Activated naive CD4-positive, alpha-beta T cell treated with anti-CD3 and anti-CD28 coated beads for 36 hours (primary cell): ENCODE results near the gene SIK3. TPM values are rescaled to one million over a fixed set of nuclear protein-coding genes. Genes with fewer than 3 reads are reported as not detected.
"Not testable (repeated sequence)": the region's sequence is repeated elsewhere in the genome, so short reads cannot be mapped to it uniquely, and the experiment has no call there.

Experiments used
- CTCF ChIA-PET: fragments of 350-600 bp; sonication (Branson Sonifier 250); formaldehyde crosslinking; loops from one replicate; lab custom pipeline; 2021; ENCODE audit warnings: antibody characterized with exemption; lab: Charles Lee
- DNase-seq: peaks from one replicate; pipeline ENCODE4 v3.0.0-alpha.2; 2020
- H3K27ac Mint-ChIP-seq: one replicate; pipeline ENCODE4 v1.8.0; 2021; ENCODE audit warnings: mild to moderate bottlenecking, mixed read lengths
- H3K27me3 Mint-ChIP-seq: one replicate; pipeline ENCODE4 v1.8.0; 2021; ENCODE audit warnings: low read depth, mixed read lengths
- H3K36me3 Mint-ChIP-seq: one replicate; pipeline ENCODE4 v1.8.0; 2021; ENCODE audit warnings: low read depth, mixed read lengths
- H3K4me1 Mint-ChIP-seq: one replicate; pipeline ENCODE4 v1.8.0; 2021; ENCODE audit warnings: low read depth, mixed read lengths
- H3K4me3 Mint-ChIP-seq: one replicate; pipeline ENCODE4 v1.8.0; 2021; ENCODE audit warnings: mild to moderate bottlenecking, moderate library complexity, mixed read lengths
- H3K9me3 Mint-ChIP-seq: one replicate; pipeline ENCODE4 v1.8.0; 2021; ENCODE audit warnings: mixed read lengths
- intact Hi-C: fragments of 100-400 bp; cut with micrococcal nuclease; formaldehyde crosslinking; loops from one replicate; pipeline ENCODE4 v1.15.1; 2023
- total RNA-seq, 2 experiments: library from RNA; stranded (reverse); gene quantifications; one replicate each; pipeline ENCODE4 v1.2.3, GENCODE V29; 2021

Gene SIK3
- total RNA-seq, 2 experiments from 2014 or later = 13.8 to 15.7 TPM

DNA sequence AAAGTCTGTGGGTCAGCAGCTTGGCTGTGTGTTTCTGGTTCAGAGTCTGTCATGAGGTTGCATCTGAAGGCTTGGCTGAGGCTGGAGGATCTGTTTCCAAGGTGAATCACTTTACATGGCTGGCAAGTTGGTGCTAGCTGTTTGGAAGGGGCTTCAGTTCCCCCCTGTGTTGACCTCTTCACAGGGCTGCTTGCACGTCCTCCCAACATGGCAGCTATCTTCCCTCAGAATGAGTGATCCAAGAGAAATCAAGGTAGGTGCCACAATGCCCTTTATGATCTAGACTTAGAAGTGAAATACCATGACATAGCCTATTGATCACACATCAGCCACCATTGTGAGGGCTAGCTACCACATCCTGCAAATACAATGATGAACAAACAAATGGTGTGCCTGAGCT is 285.1 kb downstream of the SIK3 start:
- no peaks in the 10 kb centered on the region for H3K9me3 Mint-ChIP-seq
- DNase-seq = no peak
- no peak overlapping the region for H3K4me3 Mint-ChIP-seq
- no peaks in the 10 kb centered on the region for H3K4me1 Mint-ChIP-seq
- CTCF ChIA-PET = interaction anchor here (0.9 to 2.0 kb wide), 8 partner anchors 10 to 70 kb away, joined by 3 to 8 read pairs (median 3); partner anchors contain the start of genes APOA4, APOA5, APOC3 and ZPR1
- H3K36me3 Mint-ChIP-seq = no peaks in the 10 kb centered on the region
- intact Hi-C loops = no loop called here
- H3K27me3 Mint-ChIP-seq = no peaks in the 10 kb centered on the region
- H3K27ac Mint-ChIP-seq = no peak overlapping the region

DNA sequence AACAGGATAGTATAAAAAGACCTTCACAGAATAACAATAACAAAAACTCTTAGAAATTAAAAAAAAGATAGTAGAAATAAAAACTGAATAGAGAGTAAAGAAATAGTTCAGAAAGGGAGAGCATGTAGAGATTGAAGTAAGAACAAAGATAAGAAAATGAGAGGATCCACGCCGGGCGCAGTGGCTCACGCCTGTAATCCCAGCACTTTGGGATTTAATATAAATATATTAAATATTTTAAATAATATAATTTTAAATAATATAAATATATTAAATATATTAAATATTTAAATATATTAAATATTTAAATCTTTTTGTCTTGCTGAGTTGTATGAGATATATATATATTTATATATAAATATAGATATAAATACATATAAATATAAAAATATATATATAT is 286.1 kb downstream of the SIK3 start:
- CTCF ChIA-PET = interaction anchor here (0.9 to 2.0 kb wide), 3 partner anchors 19 to 26 kb away, joined by 3 to 8 read pairs (median 4); no protein-coding TSS in a partner anchor
- Mint-ChIP-seq H3K27me3 (no peaks in the 10 kb centered on the region), H3K9me3 (no peaks in the 10 kb centered on the region), H3K4me1 (no peaks in the 10 kb centered on the region), H3K27ac (no peak overlapping the region), H3K4me3 (no peak overlapping the region), H3K36me3 (no peaks in the 10 kb centered on the region)
- intact Hi-C loops = no loop called here
- DNase-seq = no peak

DNA sequence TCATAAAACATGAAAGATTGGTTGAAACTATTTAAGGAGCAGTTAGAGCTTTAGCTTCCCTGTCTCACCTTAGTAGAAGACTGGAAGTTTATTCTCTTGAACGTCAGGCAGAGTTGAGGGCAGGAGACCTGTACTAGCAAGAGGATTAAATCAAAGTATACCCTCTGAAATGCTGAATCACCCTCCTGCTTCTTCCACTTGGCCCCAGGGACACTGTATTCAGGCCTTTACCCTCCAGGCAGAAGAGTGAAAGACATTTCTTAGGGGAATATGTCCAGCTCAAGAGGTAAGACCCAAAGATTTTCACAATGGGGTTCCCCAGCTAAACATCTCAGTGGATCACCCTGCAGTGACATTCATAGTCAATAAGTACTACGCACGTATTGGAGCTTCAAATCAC is 287.0 kb downstream of the SIK3 start:
- intact Hi-C loops = no loop called here
- Mint-ChIP-seq H3K27ac (no peak overlapping the region), H3K9me3 (no peaks in the 10 kb centered on the region), H3K4me3 (no peak overlapping the region), H3K4me1 (no peaks in the 10 kb centered on the region), H3K27me3 (no peaks in the 10 kb centered on the region), H3K36me3 (no peaks in the 10 kb centered on the region)
- CTCF ChIA-PET = interaction anchor here (1.4 to 1.5 kb wide), 2 partner anchors 18 to 24 kb away, joined by 4 read pairs; no protein-coding TSS in a partner anchor
- no peak for DNase-seq

DNA sequence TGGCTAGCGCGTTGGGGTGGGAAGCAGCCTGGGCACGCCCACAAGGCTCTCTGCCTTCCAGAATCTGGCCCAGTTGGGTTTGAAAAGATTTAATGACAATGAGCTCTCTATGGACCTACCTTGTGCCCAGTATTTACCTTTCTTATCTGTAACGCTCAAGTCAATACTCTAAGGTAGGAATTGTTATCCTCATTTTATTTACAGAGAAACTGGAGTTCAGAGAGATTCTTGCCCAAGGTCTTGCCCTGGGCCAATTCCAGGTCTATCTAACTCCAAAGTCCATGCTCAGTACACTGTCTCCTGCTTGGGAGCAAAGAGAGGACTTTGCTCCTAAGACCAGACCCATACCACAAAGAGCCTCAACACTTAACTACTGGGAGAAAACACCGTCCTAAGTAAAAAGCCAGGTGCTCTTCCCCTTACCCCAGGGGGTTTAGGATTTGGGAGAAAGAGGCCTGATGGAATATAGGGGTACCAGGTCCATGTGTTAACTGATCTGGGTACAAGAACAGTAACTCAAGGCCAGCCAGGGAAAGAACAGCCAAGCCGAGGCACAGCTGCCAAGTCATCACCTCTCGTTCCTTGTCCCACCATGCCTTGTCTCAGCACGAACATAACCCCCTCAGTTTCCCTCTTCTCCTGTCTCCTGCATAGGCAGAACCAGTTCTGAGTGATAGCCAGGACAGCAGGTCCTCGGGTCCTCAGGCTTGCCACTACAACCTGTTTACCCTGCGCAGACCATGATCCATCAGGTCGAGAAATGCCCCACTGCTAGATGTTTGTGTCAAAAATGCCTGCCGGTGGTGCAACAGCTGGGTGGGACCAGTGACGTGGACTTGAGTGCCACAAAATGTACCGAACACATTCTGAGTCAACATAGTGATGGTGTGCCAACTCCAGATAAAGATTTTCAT is 289.7 kb downstream of the SIK3 start:
- Mint-ChIP-seq H3K4me1 (no peaks in the 10 kb centered on the region), H3K4me3 (no peak overlapping the region), H3K9me3 (no peaks in the 10 kb centered on the region), H3K36me3 (no peaks in the 10 kb centered on the region), H3K27me3 (no peaks in the 10 kb centered on the region), H3K27ac (no peak overlapping the region)
- CTCF ChIA-PET = interaction anchor here (2.6 kb wide), 1 partner anchor 17 kb away, joined by 11 read pairs; the partner anchor contains the start of gene APOA5
- no peak for DNase-seq
- intact Hi-C loops = no loop called here

DNA sequence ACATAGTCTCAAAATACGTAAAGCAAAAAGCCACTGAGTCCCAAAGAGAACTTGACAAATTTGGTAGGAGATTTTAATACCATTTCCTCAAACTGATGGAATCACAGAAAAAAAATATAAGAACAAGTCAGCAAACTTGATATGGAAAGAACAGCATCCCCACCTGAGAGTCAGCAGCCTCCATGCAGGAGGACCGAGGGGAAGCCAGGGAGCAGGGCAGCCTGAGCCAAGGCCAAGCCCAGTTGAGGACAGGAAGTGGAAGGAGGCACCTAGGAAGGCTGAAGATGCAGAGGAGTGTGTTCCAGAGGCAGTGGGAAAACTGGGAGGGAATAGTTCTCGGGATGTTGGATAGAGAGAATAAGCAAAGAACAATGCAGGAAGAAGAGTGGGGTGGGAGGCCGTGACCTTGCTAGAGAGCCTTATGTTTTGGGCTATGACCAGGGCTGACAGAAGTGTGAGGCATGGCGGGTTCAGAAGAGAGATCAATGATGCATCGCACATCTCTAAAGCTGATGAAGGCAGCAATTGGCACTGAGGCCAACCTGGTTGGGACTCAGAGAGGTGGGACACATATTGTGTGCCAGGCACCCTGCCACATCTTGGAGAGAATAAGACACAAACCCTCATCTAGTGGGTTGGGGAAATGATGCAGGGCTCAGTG is 290.5 kb downstream of the SIK3 start:
- no peak overlapping the region for H3K27ac Mint-ChIP-seq
- no peaks in the 10 kb centered on the region for H3K9me3 Mint-ChIP-seq
- no peaks in the 10 kb centered on the region for H3K36me3 Mint-ChIP-seq
- no peak overlapping the region for H3K4me3 Mint-ChIP-seq
- no peak for DNase-seq
- no peaks in the 10 kb centered on the region for H3K4me1 Mint-ChIP-seq
- CTCF ChIA-PET = interaction anchor here (2.6 kb wide), 1 partner anchor 17 kb away, joined by 11 read pairs; the partner anchor contains the start of gene APOA5
- H3K27me3 Mint-ChIP-seq = no peaks in the 10 kb centered on the region
- intact Hi-C loops = no loop called here

DNA sequence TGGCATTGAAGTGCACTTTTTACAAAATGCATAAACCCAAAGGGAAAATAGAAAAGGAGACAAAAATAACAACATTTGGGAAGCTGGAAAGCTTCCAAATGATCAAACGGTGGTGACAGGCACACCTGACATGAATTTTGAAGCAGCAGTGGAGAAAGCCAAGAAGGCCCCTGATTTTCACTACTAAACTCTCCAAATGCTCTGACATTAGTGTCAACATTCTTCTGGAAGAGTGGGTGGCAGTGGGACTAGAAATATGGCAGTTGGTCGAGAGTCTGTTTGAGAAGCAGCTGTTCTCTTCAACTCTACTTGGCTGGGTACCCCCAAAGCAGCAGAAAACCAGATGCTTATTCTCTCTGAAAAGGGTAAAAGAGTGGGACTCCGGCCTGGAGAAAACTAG is 294.2 kb downstream of the SIK3 start:
- no peaks in the 10 kb centered on the region for H3K4me1 Mint-ChIP-seq
- CTCF ChIA-PET = no interaction called here
- no peaks in the 10 kb centered on the region for H3K9me3 Mint-ChIP-seq
- peaks cover 2% of the 10 kb centered on the region for H3K27me3 Mint-ChIP-seq
- DNase-seq = no peak
- intact Hi-C loops = no loop called here
- no peak overlapping the region for H3K27ac Mint-ChIP-seq
- H3K36me3 Mint-ChIP-seq = no peaks in the 10 kb centered on the region
- no peak overlapping the region for H3K4me3 Mint-ChIP-seq

DNA sequence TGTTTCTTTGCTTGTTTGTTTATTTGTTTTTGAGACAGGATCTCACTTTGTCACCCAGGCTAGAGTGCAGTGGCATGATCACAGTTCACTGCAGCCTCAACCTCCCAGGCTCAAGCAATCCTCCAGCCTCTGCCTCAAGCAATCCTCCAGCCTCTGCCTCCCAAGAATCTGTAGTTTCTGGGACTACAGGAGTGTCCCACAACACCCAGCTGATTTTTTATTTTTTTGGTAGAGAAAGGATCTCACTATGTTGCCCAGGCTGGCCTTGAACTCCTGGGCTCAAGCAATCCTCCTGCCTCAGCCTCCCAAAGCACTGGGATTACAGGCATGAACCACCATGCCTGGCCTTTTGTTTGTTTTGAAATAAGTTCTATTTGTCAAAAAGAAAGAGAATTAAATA is 296.6 kb downstream of the SIK3 start:
- H3K4me1 Mint-ChIP-seq, H3K9me3 Mint-ChIP-seq, intact Hi-C loops, H3K27ac Mint-ChIP-seq, H3K36me3 Mint-ChIP-seq, H3K27me3 Mint-ChIP-seq, H3K4me3 Mint-ChIP-seq, DNase-seq: not testable (repeated sequence)
- CTCF ChIA-PET = interaction anchor here (0.7 to 1.3 kb wide), 2 partner anchors 10 to 12 kb away, joined by 3 to 4 read pairs; partner anchors contain the start of gene APOA5

DNA sequence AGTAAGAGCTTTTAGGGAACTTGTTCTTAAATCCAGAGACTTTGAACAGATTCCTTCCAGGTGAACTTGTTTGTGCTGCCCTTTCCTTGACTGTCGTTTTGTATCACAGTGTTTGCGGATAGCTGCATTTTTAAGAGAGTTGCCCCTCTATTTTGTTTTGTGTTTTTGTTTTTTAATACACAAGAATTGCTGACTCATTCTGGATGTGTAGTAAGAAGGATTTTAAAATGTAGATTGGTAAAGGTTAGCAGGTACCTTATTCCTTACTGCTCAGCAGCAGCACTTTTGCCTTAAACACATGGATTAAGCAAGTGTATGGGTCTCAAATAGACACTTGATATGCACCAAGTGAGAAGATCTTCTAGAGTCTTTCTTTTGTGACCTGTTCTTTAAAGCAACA is 297.6 kb downstream of the SIK3 start:
- Mint-ChIP-seq H3K9me3 (no peaks in the 10 kb centered on the region), H3K27ac (no peak overlapping the region), H3K4me3 (no peak overlapping the region), H3K27me3 (peaks cover 2% of the 10 kb centered on the region), H3K4me1 (no peaks in the 10 kb centered on the region), H3K36me3 (no peaks in the 10 kb centered on the region)
- CTCF ChIA-PET = interaction anchor here (0.6 to 2.4 kb wide), 2 partner anchors 10 to 303 kb away, joined by 3 to 10 read pairs; partner anchors contain the start of gene APOA5
- intact Hi-C loops = no loop called here
- DNase-seq = no peak

DNA sequence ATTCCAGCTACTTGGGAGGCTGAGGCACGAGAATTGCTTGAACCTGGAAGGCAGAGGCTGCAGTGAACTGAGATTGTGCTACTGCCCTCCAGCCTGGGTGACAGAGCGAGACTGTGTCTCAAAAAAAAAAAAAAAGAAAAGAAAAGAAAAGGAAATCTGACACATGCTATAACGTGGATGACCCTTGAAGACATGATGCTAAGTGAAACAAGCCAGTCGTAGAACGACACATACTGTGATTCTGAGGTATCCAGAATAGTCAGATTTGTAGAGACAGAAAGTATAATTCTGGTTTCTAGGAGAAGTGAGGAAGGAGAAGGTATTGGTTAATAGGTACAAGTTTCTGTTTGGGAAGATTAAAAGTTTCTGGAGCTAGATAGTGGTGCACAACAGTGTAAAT is 299.9 kb downstream of the SIK3 start:
- H3K36me3 Mint-ChIP-seq = no peaks in the 10 kb centered on the region

DNA sequence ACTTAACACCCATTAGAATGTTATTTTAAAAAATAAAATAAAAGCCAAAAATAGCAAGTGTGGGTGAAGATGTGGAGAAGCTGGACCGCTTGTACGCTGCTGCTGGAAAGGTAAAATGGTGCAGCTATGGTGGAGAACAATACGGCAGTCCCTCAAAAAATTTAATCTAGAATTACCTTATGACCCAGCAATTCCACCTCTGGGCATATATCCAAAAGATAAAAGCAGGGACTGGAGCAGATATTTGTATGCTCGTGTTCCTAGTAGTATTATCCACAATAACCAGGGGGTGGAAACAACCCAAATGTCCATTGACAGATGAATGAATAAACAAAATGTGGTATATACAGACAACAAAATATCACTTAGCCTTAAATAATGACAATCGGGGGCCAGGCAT is 300.4 kb downstream of the SIK3 start:
- H3K9me3 Mint-ChIP-seq = no peaks in the 10 kb centered on the region
- DNase-seq = no peak
- H3K36me3 Mint-ChIP-seq = no peaks in the 10 kb centered on the region
- CTCF ChIA-PET = interaction anchor here (0.6 to 0.9 kb wide), 2 partner anchors 38 to 402 kb away, joined by 3 read pairs; no protein-coding TSS in a partner anchor
- no peak overlapping the region for H3K27ac Mint-ChIP-seq
- peaks cover 2% of the 10 kb centered on the region for H3K27me3 Mint-ChIP-seq
- H3K4me1 Mint-ChIP-seq = no peaks in the 10 kb centered on the region
- no peak overlapping the region for H3K4me3 Mint-ChIP-seq
- intact Hi-C loops = no loop called here

More for the DNA sequence above, 299.9 kb downstream of the SIK3 start:
- Mint-ChIP-seq H3K4me1 (no peaks in the 10 kb centered on the region), H3K27ac (no peak overlapping the region), H3K27me3 (peaks cover 2% of the 10 kb centered on the region), H3K9me3 (no peaks in the 10 kb centered on the region), H3K4me3 (no peak overlapping the region)
- intact Hi-C loops = no loop called here
- CTCF ChIA-PET = interaction anchor here (2.4 kb wide), 1 partner anchor 8 kb away, joined by 10 read pairs; the partner anchor contains the start of gene APOA5
- no peak for DNase-seq

DNA sequence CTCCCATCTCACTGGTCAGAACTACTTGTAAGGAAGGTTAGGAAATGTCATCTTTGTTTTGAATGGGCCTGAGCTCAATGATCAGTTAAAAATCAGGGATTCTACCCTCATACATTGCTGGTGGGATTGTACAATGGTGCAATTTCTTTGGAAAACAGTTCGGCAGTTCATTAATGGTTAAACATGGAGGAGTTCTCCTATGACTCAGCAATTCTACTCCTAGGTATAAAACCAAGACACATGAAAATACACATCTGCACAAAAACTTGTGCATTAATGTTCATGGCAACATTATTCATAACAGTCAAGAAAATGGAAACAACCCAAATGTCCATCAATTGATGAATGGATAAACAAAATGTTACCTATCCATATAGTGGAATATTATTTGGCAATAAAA is 301.7 kb downstream of the SIK3 start:
- CTCF ChIA-PET = interaction anchor here (0.5 to 1.7 kb wide), 3 partner anchors 13 to 803 kb away, joined by 3 to 5 read pairs (median 4); no protein-coding TSS in a partner anchor
- no peaks in the 10 kb centered on the region for H3K9me3 Mint-ChIP-seq
- peaks cover 2% of the 10 kb centered on the region for H3K27me3 Mint-ChIP-seq
- peaks cover under 1% of the 10 kb centered on the region for H3K4me1 Mint-ChIP-seq
- no peak overlapping the region for H3K27ac Mint-ChIP-seq
- intact Hi-C loops = no loop called here
- no peaks in the 10 kb centered on the region for H3K36me3 Mint-ChIP-seq
- DNase-seq = no peak
- H3K4me3 Mint-ChIP-seq = no peak overlapping the region

DNA sequence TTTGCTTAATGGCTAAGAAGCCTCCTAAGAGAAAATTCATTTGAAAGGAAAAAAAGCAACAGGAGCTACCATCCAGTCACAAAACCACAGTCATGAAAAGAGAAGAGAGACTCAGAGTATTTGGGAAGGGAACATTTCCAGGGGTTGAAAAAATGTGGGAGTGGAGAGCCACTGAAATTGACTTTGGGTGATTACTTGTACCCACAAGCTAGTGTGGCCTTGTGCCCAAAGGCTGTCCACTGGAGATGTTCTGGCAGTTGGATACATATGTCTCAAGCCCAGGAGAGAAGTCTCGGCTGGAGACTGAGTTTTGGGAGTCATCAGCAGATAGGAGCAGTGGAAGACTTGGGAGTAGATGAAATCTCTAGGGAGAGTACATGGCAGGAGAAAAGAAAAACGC is 303.4 kb downstream of the SIK3 start:
- H3K4me1 Mint-ChIP-seq = peaks cover 7% of the 10 kb centered on the region
- CTCF ChIA-PET = interaction anchor here (1.7 to 10.2 kb wide), 2 partner anchors 12 to 40 kb away, joined by 5 to 134 read pairs; partner anchors contain the start of gene APOA1
- no peak for DNase-seq
- no peaks in the 10 kb centered on the region for H3K27me3 Mint-ChIP-seq
- no peaks in the 10 kb centered on the region for H3K36me3 Mint-ChIP-seq
- no peak overlapping the region for H3K27ac Mint-ChIP-seq
- no peak overlapping the region for H3K4me3 Mint-ChIP-seq
- intact Hi-C loops = no loop called here
- H3K9me3 Mint-ChIP-seq = no peaks in the 10 kb centered on the region
